ENCODE data around the gene BCL2L2. TPM values are rescaled to one million over a fixed set of nuclear protein-coding genes. Genes with fewer than 3 reads are reported as not detected.

The BCL2L2 gene
- total and polyA plus RNA-seq, 9 of the 15 experiments (the other 6 are each of a cell fraction or from before 2014, with no cell fraction given): 2.6 to 32.5 (median 14.7) TPM

GRCh38 chr14:23306412-23307145 is at the start of gene BCL2L2 (continued):
- TF ChIP-seq E2F1 (CRISPR knock-in tag; IDR thresholded peaks at IDR 0.05) (0 out of 2 replicates have a peak, but pooled peaks have one; percentile 7), SMC3 (conservative IDR thresholded peaks at IDR 0.05; ENCODE audit: insufficient read depth, low read depth, low read length) (no peak), NBN (IDR thresholded peaks at IDR 0.05; ENCODE audit: low read depth) (peak; percentile 90; the same call in 1 of the 2 replicates), ZFX (CRISPR knock-in tag; IDR thresholded peaks at IDR 0.05) (peak; percentile 94), TEAD1 (CRISPR knock-in tag; IDR thresholded peaks at IDR 0.05) (peak in 1 of 2 experiments; percentile 83; a peak in 2 of 4 replicates), JUN (IDR thresholded peaks at IDR 0.05; ENCODE audit: borderline replicate concordance, low read depth, low read length) (peak; percentile 47; the same call in 1 of the 2 replicates), JUN (CRISPR knock-in tag; IDR thresholded peaks at IDR 0.05; ENCODE audit: borderline replicate concordance) (no peak), HDAC2 (IDR thresholded peaks at IDR 0.05) (0 out of 2 replicates have a peak, but pooled peaks have one; percentile 60), KAT2B (IDR thresholded peaks at IDR 0.05; ENCODE audit: low read depth, low read length) (no peak), TFAM (CRISPR knock-in tag; conservative IDR thresholded peaks at IDR 0.05) (no peak), CREM (IDR thresholded peaks at IDR 0.05; ENCODE audit: low read depth) (peak; percentile 100), BACH1 (tag; IDR thresholded peaks at IDR 0.05) (no peak), ZBTB26 (CRISPR knock-in tag; IDR thresholded peaks at IDR 0.05) (peak; percentile 44; the same call in 1 of the 2 replicates), ATF6 (CRISPR knock-in tag; IDR thresholded peaks at IDR 0.05) (peak; percentile 66; the same call in 1 of the 2 replicates), OTX1 (CRISPR knock-in tag; IDR thresholded peaks at IDR 0.05) (no peak), HDAC6 (IDR thresholded peaks at IDR 0.05; ENCODE audit: low read depth, low read length) (no peak), ZNF695 (CRISPR knock-in tag; IDR thresholded peaks at IDR 0.05) (no peak), SRSF3 (IDR thresholded peaks at IDR 0.05; ENCODE audit: insufficient read depth, low read length) (no peak), TAF1 (IDR thresholded peaks at IDR 0.05; ENCODE audit: control insufficient read depth, extremely low read depth, insufficient read depth, low read length, severe bottlenecking) (peak; percentile 71), CTBP1 (IDR thresholded peaks at IDR 0.05; ENCODE audit: borderline replicate concordance) (peak; percentile 55), PHTF2 (CRISPR knock-in tag; IDR thresholded peaks at IDR 0.05) (no peak), ZNF507 (tag; conservative IDR thresholded peaks at IDR 0.05) (no peak)

All from K562 (cell line).